ENCODE measurements around the gene NINJ2.

Gene NINJ2

GRCh38 chr12:684416-684815 lies 21.2 kb upstream of the NINJ2 start:
- no peak for ATAC-seq
- H3K4me3 Mint-ChIP-seq = no peak overlapping the region

GRCh38 chr12:681568-682256 lies 18.5 kb upstream of the NINJ2 start:
- peaks cover 74% of the 10 kb centered on the region for H3K4me1 Mint-ChIP-seq
- ATAC-seq (no peak), DNase-seq (no peak)
- H3K27ac Mint-ChIP-seq = peak overlapping the region in 1 of 2 donors; percentile 2
- H3K9me3 Mint-ChIP-seq = no peaks in the 10 kb centered on the region
- no peak overlapping the region for H3K4me3 Mint-ChIP-seq
- no peaks in the 10 kb centered on the region for H3K27me3 Mint-ChIP-seq

More at GRCh38 chr12:684416-684815, 21.2 kb upstream of the NINJ2 start:
- Mint-ChIP-seq H3K27me3 (no peaks in the 10 kb centered on the region), H3K9me3 (no peaks in the 10 kb centered on the region), H3K4me1 (peaks cover 48% of the 10 kb centered on the region), H3K27ac (peak overlapping the region; percentile 31 to 68)
- DNase-seq = no peak

DNA sequence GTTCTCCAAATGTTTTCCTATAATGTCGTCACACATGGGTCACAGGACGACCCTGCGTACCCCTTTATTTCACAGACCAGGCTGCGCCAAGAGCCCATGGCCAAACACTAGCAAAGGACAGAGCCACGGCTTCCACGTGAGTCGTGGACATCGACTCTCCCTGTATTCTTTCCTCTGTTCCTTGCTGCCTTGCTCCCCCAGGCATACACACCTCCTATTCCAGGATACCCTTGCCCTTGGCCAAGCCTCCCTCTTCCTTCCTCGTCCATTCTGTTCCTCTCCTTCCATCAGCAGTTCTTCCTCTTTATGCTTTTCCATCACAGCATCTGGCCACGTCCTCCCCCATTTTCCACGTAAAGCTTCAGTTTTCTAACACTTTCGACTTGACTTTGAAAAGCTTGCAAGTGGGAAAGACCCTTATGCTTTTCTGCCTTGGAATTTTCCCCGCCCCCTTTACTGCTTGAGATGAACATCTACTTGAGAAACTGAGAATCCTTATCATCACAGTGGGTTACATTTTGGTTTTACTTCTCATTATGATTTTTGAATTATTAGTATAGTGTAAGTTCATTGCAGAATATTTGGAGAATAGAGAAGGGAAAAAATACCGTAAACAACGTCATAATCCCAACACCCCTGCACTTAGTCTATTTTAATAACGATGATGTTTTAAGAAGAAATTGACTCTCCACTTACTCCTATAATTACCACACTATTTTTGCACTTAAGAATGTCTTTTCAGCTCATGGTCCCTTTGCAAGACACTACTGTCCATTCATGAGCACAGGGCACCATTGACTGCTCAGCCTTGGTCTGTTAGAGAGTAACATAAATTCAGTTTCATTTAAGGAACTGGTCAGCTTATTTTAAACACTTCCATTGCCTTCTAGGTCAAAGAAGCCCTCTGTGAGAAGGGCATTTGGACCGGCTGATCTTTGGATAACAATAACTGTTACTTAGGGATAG lies 15.8 kb upstream of the NINJ2 start:
- Mint-ChIP-seq H3K9me3 (no peaks in the 10 kb centered on the region), H3K4me1 (peaks cover 57% of the 10 kb centered on the region), H3K27me3 (no peaks in the 10 kb centered on the region), H3K4me3 (peak overlapping the region; percentile 17 to 49), H3K27ac (no peak overlapping the region)
- DNase-seq (no peak), ATAC-seq (no peak)

GRCh38 chr12:675562-675961 lies 12.3 kb upstream of the NINJ2 start:
- Mint-ChIP-seq H3K27me3 (no peaks in the 10 kb centered on the region), H3K4me3 (no peak overlapping the region), H3K27ac (no peak overlapping the region), H3K9me3 (no peaks in the 10 kb centered on the region), H3K4me1 (peaks cover 81% of the 10 kb centered on the region)
- no peak for ATAC-seq
- DNase-seq = no peak

GRCh38 chr12:674272-674781 lies 11.1 kb upstream of the NINJ2 start:
- Mint-ChIP-seq H3K4me3 (peak overlapping the region; percentile 54 to 83), H3K27ac (peak overlapping the region; percentile 58 to 69), H3K9me3 (no peaks in the 10 kb centered on the region), H3K27me3 (no peaks in the 10 kb centered on the region), H3K4me1 (peaks cover 82% of the 10 kb centered on the region)
- DNase-seq (peak; percentile 83 to 93), ATAC-seq (peak; percentile 99)

- no peaks in the 10 kb centered on the region for H3K9me3 Mint-ChIP-seq
- peak; percentile 0 for ATAC-seq
- peak overlapping the region; percentile 56 to 83 for H3K4me3 Mint-ChIP-seq
- peaks cover 82% of the 10 kb centered on the region for H3K4me1 Mint-ChIP-seq
- DNase-seq = no peak
- H3K27me3 Mint-ChIP-seq = no peaks in the 10 kb centered on the region
- peak overlapping the region in 1 of 2 donors; percentile 89 for H3K27ac Mint-ChIP-seq
Measured at GRCh38 chr12:673849-674248, 10.6 kb upstream of the NINJ2 start.

GRCh38 chr12:669576-669945 lies 6.3 kb upstream of the NINJ2 start:
- no peaks in the 10 kb centered on the region for H3K27me3 Mint-ChIP-seq
- no peak for DNase-seq
- no peak overlapping the region for H3K4me3 Mint-ChIP-seq
- peak overlapping the region in 1 of 2 donors; percentile 95 for H3K27ac Mint-ChIP-seq
- H3K4me1 Mint-ChIP-seq = peaks cover 91% of the 10 kb centered on the region
- no peak for ATAC-seq
- H3K9me3 Mint-ChIP-seq = no peaks in the 10 kb centered on the region

DNA sequence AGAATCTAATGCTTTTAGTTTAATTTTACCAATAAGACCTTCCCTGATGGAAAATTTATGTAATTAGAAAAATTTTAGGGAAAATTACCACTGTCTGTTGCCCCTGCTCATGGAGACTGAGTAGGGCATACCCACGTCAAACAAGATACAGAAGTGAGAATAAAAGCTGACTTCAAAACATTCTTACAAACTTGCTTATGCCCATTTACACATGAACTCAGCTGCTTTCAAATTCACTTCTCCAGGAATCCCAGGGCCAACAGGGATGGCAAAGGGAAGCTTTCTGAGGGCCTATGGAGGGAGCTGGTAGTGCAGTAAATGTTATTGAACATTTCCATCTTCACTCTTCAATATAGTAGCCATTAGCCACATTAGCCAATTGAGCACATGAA lies 4.8 kb upstream of the NINJ2 start:
- H3K9me3 Mint-ChIP-seq = no peaks in the 10 kb centered on the region
- DNase-seq (no peak), ATAC-seq (no peak)
- peaks cover 91% of the 10 kb centered on the region for H3K4me1 Mint-ChIP-seq
- H3K27ac Mint-ChIP-seq = no peak overlapping the region
- no peaks in the 10 kb centered on the region for H3K27me3 Mint-ChIP-seq
- no peak overlapping the region for H3K4me3 Mint-ChIP-seq

- DNase-seq (peak; percentile 56 to 58), ATAC-seq (peak; percentile 54)
- Mint-ChIP-seq H3K9me3 (no peaks in the 10 kb centered on the region), H3K4me1 (peaks cover 91% of the 10 kb centered on the region), H3K27me3 (no peaks in the 10 kb centered on the region), H3K27ac (peak overlapping the region; percentile 64 to 93), H3K4me3 (peak overlapping the region; percentile 59 to 63)
Measured at GRCh38 chr12:666766-667308, 3.6 kb upstream of the NINJ2 start.

GRCh38 chr12:666066-666465 lies 2.8 kb upstream of the NINJ2 start:
- peaks cover 90% of the 10 kb centered on the region for H3K4me1 Mint-ChIP-seq
- no peak overlapping the region for H3K27ac Mint-ChIP-seq
- H3K9me3 Mint-ChIP-seq = no peaks in the 10 kb centered on the region
- H3K27me3 Mint-ChIP-seq = no peaks in the 10 kb centered on the region
- no peak overlapping the region for H3K4me3 Mint-ChIP-seq
- ATAC-seq (no peak), DNase-seq (no peak)

- Mint-ChIP-seq H3K4me1 (peaks cover 76% of the 10 kb centered on the region), H3K4me3 (no peak overlapping the region)
- DNase-seq = no peak
Measured at GRCh38 chr12:664779-665092, 1.5 kb upstream of the NINJ2 start.

GRCh38 chr12:664075-664778 lies 982 bp upstream of the NINJ2 start:
- ATAC-seq (no peak), DNase-seq (no peak)
- Mint-ChIP-seq H3K4me3 (no peak overlapping the region), H3K4me1 (peaks cover 71% of the 10 kb centered on the region), H3K27ac (no peak overlapping the region), H3K27me3 (no peaks in the 10 kb centered on the region), H3K9me3 (no peaks in the 10 kb centered on the region)

More at GRCh38 chr12:664779-665092, 1.5 kb upstream of the NINJ2 start:
- ATAC-seq = no peak
- no peaks in the 10 kb centered on the region for H3K27me3 Mint-ChIP-seq
- no peaks in the 10 kb centered on the region for H3K9me3 Mint-ChIP-seq
- H3K27ac Mint-ChIP-seq = no peak overlapping the region

DNA sequence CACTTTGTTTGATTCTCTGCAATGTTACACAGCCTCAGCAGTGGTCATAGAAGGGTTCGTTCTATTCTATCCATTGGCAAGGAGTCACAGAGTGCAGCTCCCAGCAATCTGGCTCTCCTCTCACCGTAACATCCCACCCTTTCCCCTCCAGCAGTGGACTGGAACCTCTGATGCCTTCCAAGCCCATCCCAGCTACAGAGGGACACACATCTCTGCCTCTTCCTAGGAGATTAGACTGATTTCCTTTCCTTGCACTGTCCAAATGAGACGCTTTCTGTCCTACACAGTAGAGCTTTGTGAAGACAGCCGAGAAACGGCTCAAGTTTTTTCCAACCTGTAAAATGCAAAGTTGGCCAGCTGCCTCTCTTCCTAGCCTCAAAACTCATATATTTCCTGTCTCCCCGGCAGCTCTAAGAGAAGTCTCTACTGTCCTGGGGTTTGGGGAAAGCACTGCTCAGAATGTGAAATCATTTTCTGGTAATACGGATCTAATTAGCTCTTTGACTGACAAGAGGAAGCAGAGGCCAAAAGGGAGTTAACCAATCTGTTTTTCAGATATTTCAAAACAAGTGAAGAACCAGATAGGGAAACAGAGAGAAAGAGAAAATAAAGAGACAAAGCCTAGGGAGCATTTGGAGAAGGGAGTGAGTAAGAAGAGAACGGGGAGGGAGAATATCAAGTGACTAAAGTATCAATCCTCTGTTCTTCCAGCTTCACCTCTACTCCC lies 516 bp downstream of the NINJ2 start:
- DNase-seq = no peak
- H3K27ac Mint-ChIP-seq = no peak overlapping the region
- H3K4me3 Mint-ChIP-seq = peak overlapping the region; percentile 53 to 63

GRCh38 chr12:661720-662486 lies 1.3 kb downstream of the NINJ2 start:
- H3K27ac Mint-ChIP-seq = peak overlapping the region in 1 of 2 donors; percentile 66
- H3K4me3 Mint-ChIP-seq = no peak overlapping the region
- no peaks in the 10 kb centered on the region for H3K27me3 Mint-ChIP-seq
- H3K9me3 Mint-ChIP-seq = no peaks in the 10 kb centered on the region
- H3K4me1 Mint-ChIP-seq = peaks cover 51% of the 10 kb centered on the region
- ATAC-seq (no peak), DNase-seq (no peak)

More for the DNA sequence above, 516 bp downstream of the NINJ2 start:
- Mint-ChIP-seq H3K9me3 (no peaks in the 10 kb centered on the region), H3K27me3 (no peaks in the 10 kb centered on the region), H3K4me1 (peaks cover 59% of the 10 kb centered on the region)
- no peak for ATAC-seq

All from stimulated activated naive CD8-positive, alpha-beta T cell treated with anti-CD3 and anti-CD28 coated beads, Interleukin-15, amount 100 ng/mL, for 72 hours (primary cell).